Bone marrow (tissue), 2 donors: ENCODE data around the gene SLIT3.

Experiments
- DNase-seq, 2 donors: peaks; one replicate each; lab custom pipeline; 2025; lab: John Stamatoyannopoulos, UW

Gene SLIT3

DNA sequence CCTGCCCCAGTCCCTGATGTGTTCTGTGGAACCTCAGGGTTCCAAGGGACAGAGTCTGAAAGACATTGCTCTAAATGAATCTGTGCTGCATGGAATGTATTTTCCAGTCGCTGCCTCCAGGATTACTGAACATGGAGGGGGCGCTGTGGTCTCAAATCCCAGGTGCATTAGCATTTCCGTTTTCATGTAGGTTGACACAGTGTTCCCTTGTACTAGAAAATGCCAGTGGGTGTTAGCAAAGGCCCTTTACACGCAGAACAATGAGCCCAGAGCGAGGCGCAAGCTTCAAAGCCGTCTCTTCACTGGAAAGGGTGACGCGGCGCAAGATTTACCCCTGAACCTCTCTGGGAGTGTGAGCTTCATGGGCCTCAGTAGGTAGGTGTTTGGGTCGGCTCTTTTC is 308.3 kb downstream of the SLIT3 start:
- DNase-seq: no peak

DNA sequence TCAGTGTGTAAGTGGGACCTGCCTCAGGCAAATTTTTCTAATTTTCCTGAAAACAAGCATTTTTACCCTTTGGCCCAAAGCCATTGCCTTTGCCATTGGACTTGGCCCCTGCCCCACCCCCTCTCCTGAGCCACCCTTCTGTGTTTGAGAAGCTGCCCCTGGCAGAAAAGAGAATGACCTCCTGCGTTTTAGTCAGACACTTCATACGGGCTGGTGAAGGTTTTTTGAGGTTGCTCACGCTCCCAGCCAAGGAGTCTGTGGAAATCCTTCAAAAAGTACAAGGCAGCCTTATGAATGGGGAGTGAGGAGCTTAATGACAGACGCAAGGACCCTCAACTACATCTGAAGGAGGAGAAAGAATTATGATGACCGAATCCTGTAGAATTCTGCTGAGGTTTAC is 308.9 kb downstream of the SLIT3 start:
- DNase-seq: no peak

DNA sequence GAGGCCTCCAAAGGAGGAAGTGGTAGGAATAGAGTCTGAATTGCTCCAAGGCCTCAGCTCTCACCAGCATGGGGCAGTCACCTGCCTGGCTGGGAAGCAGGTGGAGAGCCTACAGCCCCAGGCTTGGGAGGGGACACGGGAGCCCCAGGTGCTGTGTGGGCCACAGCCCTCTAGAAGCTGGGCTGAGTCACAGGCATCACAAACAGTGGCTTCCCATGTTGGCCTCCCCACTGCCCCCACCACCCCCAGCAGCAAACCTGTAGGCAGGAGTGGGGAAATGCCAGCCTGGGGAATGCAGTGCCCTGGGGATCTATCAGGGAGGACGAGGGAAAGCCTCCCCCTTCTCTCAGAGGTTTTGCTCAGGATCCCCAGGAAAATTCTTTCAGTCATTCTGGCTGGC is 309.6 kb downstream of the SLIT3 start:
- no peak for DNase-seq

DNA sequence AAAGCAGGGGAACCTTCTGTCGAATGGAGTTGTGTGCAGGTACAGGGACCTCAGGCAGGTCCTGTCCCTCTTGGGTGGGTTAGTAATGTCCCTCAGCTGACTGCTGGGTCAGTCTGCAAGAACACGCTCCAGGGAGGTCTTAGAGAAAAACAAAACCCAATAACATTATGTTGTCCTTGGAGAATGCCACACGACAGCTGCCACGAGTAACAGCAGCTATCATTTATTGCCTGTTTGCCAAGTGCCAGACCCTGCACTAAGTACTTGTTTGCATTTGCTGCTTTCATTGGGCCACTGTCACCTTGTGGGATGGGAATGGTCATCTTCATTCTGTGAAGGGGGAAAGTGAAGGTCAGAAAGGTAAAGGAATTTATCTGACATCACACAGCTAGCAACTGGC is 310.3 kb downstream of the SLIT3 start:
- no peak for DNase-seq

DNA sequence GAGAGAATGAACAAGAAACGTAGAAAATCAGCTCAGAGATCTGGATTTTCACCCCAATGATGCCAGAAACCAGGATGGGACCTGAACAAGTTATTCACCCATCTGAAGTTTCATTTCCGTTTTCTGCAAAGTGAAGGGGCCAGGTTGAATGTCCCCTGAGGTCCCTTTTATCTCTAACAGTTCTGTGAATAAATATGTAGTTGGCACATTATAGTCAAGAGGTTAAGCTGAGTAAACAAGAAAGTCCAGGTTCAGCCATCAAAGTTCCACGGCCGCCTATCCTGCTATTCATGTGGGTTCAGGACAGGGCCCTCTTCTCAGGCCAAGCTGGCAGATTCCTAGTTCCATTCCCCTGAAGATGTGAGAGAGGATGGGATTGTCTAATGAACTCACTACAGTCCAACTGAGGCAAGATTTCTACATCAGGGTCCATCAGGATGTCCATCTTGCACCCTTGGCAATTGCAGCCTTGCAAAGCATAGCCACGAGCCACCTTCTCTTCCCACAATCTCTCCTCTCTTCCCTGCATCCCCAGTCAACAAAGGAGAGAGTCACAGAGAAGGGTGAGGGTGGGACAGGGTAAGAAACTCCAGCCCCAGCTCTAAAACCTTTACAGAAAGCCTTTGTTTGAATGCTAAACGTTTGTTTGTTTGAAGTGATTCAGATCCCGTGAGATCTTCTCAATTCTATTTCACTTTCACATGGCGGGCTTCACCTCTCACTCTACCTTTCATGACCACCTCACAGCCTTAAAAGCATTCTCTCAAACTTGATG is 311.0 kb downstream of the SLIT3 start:
- DNase-seq: no peak

DNA sequence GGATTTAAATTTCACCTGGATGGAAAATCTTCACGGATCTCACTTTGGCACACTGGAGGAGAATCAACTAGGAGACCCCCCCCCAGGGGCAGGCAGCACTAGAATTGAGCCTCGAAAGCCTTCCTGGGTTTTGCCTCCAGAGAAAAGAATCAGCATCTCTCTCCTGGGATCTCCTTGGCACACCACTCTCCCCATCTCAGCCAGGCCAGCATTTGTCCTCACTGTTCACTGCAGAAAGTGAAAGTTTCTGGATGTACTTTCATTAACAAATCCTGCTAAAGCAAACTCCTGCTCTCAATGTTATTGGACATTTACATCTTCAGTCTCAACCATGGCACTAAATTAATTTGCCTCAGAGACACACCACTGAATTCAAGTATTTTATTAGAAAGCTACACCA is 312.2 kb downstream of the SLIT3 start:
- no peak for DNase-seq

DNA sequence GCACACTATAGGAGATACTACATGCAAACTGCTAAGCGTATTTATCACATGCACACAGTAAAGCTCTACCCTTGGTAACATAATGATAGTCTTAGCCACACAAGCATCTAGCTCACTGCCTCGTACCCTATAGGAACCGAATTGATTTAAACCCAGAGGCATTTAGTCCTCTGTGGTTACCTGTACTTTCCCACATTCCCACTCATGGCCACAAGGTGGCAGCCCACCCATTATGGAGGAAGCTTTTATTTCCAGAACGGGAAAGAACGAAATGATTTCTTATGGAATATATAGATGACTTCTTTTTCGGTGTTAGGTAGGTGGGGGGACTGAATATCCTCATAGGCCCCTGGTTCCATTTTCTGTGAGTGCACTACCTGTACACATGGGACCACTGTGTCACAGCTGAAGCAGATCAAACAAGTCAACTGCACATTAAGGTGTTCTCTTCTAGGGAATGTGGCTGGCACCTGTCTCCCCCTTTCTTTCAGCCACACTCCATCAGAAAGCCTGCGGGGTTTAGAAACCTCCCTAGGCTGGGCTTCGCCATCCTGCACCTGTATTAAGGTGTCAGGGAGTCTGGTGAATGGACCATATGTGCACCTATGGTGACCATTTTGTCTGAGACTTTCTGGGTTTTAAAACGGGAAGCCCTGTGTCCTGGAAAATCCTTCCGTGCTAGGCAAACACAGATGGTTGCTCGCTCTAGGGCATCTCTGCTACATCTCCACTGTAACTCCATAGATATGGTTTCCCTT is 313.2 kb downstream of the SLIT3 start:
- no peak for DNase-seq

DNA sequence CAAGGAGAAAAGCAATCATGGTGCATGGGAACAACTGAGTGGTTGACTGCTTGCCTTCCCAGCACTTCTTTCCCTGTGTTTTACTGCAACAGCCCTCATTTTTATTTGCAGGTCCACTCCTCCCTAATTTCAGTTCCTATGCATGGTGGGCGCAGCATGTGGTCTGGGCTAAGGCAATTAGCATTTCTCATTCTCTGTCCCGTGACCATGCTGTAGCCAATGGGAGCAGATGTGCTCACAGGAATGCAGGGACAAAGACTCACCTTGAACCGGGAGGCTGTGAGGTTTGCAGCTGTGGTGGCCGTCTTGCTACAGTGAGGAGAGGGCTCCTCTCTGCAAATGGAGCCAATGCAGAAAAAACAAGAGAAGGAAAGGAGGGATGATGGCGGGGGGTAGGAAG is 315.5 kb downstream of the SLIT3 start:
- DNase-seq: no peak

DNA sequence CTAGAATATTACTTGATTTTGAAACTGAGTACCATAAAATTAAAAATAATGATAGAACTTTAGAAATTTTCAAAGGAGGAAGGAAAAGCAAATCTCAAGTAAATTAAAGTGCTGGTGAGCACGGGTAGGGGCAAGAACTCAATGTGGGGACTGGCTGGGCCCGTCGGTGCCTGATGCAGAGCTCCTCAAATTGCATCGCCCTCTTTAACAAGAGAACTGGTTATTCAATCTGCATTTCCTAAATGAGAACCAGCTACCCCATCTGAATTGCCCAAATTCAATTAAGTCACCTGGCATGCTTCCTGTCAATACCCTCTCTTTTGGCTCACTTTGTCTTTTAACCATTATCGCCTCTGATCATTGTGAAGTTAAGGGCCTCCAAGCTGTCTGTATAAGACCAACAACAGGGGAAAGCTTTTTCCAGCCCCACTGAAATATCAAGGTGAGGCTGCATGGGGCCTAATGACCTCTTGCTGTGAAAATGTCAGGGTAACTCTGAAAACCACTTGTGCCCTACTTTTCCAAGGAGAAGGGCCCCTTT is 316.7 kb downstream of the SLIT3 start:
- no peak for DNase-seq

DNA sequence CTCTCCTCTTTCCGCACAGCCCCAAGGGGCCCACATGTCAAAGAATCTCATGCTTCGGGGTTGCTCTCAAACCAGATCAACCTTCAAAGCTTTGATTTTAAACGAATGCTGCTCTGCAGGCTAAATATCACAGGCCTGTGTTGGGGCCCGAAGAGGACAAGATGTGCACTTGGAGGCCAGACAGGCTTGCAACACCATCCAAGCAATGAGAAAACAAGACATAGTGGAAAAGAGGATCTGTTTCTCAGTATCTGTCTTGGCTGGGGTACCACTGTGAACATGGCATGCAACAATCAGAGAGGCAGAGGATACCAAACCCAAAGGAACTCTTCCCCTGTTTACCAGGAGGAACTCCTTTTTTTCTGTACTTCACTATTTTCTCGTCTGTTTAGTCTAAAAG is 321.8 kb downstream of the SLIT3 start:
- no peak for DNase-seq

DNA sequence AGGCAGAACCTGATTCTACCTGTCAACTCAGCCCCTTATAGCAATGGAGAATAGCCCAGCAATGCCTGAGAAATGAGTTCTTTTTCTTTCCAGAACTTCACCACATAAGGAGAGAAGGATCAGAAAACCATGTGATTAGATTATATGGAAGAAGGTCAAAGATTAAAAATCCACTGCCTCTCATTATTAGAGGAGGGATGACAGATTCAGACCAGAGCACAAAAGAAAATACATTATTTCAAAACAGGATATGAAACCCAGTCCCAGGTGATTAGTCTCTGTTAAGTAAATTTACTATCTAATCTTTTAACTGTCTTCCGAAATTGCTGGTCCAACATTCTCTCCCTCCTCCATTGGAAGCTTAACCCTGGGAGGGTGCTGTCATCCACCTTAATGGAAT is 322.4 kb downstream of the SLIT3 start:
- no peak for DNase-seq

DNA sequence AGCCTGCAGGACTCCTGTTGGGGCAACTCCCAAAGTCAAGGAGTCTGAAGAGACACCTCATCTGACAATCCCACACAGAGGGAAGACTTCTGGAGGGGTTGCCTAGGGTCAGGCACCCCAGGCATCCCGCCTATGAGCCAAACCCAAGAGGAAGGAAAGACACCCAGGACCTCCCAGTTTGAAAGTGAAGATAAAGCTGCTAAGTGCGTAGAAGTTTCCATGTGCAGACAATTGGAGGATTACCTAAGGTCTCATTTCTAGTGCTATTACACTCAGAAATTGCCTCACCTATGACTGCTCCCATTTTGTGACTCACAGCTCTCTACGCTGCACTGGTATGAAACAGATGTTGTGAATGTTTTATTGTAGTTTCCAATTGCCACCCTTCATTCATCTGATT is 322.9 kb downstream of the SLIT3 start:
- DNase-seq: no peak

DNA sequence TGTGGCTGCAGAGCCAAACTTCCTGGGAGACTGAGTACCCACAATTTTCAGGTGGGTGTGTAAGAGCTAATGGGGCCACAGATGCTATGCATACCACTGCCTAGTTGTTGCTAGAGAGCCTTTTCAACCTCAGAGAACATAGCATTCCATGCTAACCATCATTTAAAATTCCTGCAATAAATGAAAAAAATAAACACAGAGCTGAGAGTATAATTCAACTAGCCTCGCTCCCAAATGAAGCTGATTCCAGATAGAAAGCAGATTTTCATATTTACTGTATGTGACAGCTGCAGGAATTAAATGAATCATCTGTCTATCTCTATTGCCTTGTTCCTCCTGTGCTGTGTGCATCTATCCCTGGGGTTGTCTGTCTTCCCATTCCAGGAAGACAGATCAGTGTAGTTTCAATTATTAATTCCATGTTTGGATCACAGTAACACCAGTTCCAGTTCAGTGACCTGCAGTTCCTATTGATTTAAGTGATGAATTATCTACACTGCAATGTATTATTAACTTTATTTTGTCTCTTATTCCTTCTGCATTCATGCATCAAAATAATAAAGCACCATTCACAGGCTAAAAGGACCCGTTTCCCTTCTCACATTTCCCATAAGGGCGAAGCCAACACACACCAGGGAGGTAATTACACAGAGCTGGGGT is 324.5 kb downstream of the SLIT3 start:
- DNase-seq: no peak

DNA sequence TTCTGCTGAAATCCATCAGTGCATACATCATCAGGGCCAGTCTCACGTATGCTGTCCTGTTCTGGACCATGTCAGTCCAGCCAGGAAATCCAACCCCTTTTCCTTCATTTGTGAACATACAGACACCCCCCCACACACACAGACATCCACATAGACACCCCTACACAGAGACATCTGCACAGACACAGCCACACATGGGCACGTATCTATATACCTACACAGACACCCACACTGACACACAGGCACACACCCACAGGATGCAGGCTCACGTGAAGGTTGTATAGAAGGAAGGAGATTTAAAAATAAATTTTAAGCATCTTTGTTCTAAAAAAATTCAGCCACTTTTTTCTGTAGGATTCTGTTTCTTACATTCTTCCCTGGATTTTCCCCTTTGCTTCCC is 325.6 kb downstream of the SLIT3 start:
- DNase-seq: no peak

DNA sequence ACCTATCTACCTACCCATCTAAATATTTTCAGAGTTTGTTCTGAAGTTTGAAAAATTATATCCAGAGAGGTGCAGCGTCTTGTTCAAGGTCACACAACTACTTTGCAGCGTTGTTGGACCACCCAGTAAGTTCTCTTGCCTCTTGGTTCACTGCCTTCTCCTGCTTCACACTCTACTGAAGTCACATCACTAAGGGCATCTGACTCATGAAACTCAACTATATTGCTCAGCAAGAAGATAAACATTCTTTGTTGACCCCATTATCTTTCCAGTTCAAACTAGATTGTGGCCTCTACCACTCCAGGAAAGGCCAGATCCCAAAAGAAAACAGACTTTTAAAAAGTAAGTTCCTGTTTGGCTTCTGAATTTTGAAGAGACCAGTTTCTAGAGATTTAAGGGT is 326.9 kb downstream of the SLIT3 start:
- DNase-seq: no peak

DNA sequence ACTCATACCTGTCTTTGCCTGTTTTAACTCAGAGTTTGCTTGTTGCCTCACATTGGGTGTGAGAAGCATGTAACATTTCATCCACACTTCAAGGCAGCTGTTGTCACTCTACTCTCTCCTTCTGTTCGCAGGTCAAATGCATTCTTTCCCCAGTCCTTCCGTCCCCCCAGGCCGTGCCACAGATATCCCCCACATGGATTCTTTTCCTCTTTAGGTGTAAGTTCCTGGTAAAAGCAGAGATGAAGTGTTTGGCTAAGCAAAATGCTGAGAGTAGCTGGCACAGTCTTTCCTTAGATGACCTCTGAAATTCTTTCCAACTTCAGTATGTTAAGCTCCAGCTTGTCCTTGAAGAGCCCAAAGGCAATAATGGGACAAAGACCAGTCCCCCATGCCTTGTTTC is 328.2 kb downstream of the SLIT3 start:
- DNase-seq: no peak

DNA sequence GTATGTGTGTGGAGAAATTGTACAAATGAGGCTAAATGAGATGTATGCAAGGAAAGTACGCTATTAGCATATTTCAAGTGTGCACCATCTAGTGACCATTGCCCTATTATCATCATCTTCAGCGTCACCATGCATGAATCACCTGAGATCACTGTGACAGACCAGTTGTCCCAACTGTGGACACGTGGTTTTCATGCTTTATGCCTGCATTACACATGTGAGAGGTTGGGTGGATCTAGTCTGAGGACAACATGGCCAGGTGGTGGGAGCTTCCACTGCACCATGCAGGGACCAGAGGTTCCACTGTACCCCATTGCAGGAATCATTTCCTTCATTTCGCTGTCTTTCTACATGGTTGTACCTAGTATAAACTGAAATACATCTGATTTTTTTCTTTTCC is 329.8 kb downstream of the SLIT3 start:
- DNase-seq: no peak

DNA sequence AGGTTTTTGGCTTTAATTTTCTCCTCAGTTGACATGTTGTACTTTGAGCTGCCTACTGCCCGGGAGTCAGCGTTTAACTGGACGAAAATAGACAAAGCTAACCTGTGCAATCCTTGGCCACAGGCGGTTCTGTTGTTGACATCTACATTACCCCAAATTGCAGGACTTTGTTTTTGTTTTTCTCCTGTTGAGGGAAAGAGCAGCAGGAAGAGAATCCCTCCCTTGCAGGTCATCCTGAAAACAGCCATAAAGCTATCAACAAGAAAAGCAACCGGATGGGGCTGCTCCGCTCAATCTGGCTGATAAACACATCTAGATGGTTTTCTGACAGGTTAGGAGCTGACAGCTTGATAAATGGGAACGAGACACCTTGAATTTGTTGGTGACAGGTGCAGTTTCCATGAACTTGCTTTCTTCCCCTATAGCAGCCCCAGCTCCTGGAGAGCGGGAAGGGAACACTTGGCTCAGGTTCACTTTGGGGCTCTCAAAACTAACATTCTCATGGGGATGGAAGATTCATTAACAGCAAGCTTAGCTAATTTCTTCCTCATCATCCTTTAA is 331.5 kb downstream of the SLIT3 start:
- no peak for DNase-seq

DNA sequence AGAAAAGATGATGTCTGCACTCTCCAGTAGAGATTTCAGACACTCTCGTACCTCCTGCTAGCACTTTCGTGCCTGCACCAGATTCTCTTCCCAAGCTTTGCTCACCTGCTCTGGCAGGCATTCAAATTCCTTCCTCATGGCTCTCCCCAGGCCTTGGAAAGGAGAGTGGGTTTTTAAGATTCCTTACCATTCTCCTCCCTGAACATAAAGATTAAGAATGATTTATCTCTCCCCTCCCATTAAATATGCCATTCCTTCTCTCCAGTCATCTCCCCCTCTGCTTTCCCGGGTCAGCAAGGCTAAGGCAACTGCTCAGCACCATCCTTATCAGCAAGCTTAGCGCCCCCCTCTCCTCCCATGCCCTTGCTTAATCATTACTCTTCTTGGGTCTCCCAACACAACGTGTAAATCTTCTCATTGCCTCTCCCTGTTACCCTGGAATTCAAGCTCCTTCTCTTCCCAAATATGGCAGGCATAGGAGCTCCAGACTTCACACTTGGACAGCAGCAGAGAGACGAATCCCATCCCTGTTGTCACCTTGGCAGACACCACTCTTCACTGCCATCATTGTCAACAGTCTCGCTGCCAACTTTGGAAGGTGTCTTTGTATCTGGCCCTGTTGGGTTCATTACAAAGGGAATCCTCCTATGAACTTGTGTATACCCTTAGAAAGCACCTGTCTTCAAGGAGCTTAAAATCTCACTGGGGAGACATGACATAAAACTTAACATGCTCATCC is 332.9 kb downstream of the SLIT3 start:
- no peak for DNase-seq

DNA sequence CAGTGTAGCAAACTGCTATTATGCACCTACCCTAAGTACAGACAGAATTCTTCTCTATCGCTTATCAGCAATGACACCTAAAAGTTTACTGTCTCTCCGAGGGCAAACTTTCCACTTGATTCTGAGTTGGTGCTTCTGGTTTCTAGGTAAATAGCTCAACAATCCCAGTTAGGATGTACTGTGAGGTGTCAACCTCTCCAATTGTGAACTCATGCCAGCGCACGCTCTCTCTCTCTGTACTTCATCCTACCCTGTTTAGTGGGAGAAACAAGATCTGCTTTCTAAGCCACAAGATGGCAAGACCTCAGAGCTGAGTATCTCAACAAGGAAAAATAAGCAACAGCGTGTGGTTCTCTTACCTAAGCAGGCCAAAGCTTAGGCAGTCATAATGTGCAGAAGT is 335.3 kb downstream of the SLIT3 start:
- DNase-seq: no peak

DNA sequence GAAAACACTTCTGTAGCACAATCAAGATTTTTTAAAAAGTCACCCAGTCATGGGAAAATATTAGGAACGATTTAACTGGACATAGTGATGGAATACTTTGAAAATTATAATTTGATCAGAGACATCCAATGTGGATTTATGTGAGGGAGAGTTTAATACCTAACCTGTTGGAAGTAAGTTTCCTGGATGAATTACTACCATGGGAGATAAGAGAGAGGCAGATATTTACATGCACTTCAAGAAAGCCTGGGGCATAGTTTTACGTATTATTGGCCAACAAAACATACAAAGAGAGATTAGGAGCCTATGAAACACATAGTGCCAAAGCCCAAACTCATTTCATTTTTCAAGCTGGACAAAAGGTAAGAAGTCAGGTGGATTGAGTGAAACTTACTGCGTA is 336.8 kb downstream of the SLIT3 start:
- DNase-seq: no peak

DNA sequence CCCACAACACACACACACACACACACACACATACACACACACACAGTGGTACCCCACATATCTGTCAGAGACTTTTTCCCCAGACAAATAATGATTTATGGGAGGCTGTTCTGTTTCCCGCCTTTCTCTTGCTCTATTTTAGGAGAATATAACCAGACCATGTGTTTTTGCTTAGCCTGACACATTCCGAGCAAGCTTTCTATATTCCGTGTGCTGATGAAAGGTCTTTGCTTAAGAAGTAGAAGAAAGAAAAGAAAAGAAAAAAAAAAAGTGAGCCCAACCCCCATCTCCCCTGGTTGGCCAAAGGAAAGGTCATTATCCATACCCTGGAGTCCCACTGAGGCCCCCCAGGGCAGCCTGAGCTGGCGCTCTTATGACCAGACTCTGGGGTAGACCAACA is 338.6 kb downstream of the SLIT3 start:
- no peak for DNase-seq
